ENCODE data around the gene SIL1.
"Not testable (repeated sequence)": the region's sequence is repeated elsewhere in the genome, so short reads cannot be mapped to it uniquely, and the experiment has no call there.

SIL1 gene

DNA sequence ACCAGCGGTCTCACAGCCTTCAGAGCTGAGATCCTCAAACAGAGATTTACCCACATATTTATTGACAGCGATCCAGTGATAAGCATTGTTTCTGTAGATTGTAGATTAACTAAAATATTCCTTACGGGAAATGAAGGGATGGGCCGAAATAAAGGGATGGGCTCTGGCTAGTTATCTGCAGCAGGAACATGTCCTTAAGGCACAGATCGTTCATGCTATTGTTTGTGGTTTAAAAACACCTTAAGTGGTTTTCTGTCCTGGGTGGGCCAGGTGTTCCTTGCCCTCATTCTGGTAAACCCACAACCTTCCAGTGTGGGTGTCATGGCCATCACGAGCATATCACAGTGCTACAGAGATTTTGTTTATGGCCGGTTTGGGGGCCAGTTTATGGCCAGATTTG lies 19.9 kb upstream of the SIL1 start:
- not testable (repeated sequence) for H3K9ac ChIP-seq (ENCODE audit: low read length); H3K36me3 ChIP-seq (ENCODE audit: control insufficient read depth, insufficient read depth, low read length); H3K4me1 ChIP-seq (ENCODE audit: control insufficient read depth, insufficient read depth, low read length); H3K9me3 ChIP-seq (ENCODE audit: control insufficient read depth, low read length); H3K27me3 ChIP-seq (ENCODE audit: control insufficient read depth, insufficient read depth, low read length); H3K4me3 ChIP-seq (ENCODE audit: low read length)

DNA sequence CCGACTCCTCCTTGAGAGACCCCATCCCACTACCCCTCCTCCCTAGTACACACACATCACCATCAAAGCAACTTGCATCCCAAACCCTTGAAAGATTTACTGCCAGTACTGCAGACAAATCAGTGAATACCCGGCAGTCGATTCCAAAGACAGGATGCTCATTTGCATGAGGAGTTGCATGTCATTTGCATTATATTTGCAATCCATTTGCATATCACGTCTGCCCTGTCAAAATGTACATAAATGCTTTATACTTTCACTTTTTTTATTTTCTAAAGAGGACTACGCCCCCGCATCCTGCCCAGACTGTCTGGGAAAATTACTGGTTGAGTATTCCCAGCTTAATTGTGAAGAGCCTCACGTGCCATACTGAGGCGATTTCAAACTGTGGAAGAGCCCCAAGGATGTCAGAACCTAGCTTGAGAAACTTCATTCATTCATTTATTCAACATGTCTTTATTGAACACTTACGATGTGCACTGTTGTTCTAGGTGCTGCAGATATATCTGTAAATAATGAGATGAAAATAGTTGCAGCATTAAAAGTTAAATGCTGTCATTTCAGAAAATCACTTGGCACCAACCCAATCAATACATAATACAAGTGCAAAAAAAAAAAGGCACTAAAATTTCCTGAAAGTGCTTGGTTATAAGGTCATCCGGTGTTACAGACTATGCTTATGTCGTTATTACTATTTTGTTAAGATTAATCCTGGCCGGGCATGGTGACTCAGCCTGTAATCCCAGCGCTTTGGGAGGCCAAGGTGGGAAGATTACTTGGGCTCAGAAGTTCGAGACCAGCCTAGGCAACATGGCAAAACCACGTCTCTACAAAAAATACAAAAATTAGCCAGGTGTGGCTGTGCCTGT lies 17.2 kb upstream of the SIL1 start:
- Histone ChIP-seq H3K9ac (ENCODE audit: low read length) (no peak overlapping the region), H3K9me3 (ENCODE audit: control insufficient read depth, low read length) (no peaks in the 10 kb centered on the region), H3K27me3 (ENCODE audit: control insufficient read depth, insufficient read depth, low read length) (no peaks in the 10 kb centered on the region), H3K4me3 (ENCODE audit: low read length) (no peak overlapping the region), H3K4me1 (ENCODE audit: control insufficient read depth, insufficient read depth, low read length) (no peaks in the 10 kb centered on the region), H3K36me3 (ENCODE audit: control insufficient read depth, insufficient read depth, low read length) (no peaks in the 10 kb centered on the region)

DNA sequence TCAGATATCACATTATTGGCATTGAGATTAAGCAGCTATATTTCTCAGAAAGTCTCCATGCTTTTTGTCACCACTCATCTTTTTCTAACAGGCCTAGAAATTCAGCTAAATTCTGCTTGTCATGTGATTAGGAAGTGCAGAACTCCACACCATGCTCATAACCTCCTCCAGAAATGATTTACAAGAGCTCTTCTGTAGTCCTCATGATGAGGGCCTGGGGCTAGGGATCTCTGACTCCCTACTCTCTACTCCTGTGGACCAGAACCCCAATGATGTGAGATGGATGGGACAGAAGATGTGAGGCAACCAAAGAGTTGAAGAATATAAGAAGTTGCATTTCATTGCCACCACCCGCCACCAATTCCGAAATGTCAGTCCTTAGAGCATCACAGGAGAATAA lies 16.5 kb upstream of the SIL1 start:
- Histone ChIP-seq H3K9ac (ENCODE audit: low read length) (no peak overlapping the region), H3K9me3 (ENCODE audit: control insufficient read depth, low read length) (no peaks in the 10 kb centered on the region), H3K4me1 (ENCODE audit: control insufficient read depth, insufficient read depth, low read length) (no peaks in the 10 kb centered on the region), H3K27me3 (ENCODE audit: control insufficient read depth, insufficient read depth, low read length) (no peaks in the 10 kb centered on the region), H3K4me3 (ENCODE audit: low read length) (no peak overlapping the region), H3K36me3 (ENCODE audit: control insufficient read depth, insufficient read depth, low read length) (no peaks in the 10 kb centered on the region)

DNA sequence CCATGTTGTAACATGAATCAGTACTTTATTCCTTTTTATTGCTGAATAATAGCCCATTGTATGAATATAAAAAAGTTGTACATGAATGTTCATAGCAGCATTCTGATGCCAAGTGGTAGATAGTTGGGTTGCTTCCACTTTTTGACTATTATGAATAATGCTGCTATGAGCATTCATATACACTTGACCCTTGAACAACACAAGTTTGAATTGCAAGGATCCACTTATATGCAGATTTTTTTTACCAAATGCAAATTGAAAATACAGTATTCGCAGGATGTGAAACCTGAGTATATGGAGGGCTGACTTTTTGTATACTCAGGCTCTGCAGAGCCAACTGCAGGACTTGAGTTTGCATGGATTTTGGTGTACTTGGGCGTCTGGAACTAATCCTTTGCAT lies 14.7 kb upstream of the SIL1 start:
- H3K4me1 ChIP-seq (ENCODE audit: control insufficient read depth, insufficient read depth, low read length): no peaks in the 10 kb centered on the region
- no peaks in the 10 kb centered on the region for H3K36me3 ChIP-seq (ENCODE audit: control insufficient read depth, insufficient read depth, low read length)

DNA sequence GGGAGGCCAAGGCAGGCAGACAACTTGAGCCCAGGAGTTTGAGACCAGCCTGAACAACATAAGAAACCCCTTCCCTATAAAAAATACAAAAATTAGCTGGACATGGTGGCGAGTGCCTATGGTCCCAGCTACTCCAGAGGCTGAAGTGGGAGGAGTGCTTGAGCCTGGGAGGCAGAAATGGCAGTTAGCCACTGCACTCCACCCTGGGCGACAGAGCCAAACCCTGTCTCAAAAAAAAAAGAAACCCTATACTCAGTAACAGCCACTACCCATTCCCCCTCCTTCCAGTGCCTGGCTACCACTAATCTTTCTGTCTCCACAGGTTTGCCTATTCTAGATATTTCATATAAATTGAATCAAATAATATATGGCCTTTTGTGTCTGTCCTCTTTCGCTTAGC lies 14.3 kb upstream of the SIL1 start:
- no peaks in the 10 kb centered on the region for H3K27me3 ChIP-seq (ENCODE audit: control insufficient read depth, insufficient read depth, low read length)
- H3K4me3 ChIP-seq (ENCODE audit: low read length): no peak overlapping the region
- no peak overlapping the region for H3K9ac ChIP-seq (ENCODE audit: low read length)
- no peaks in the 10 kb centered on the region for H3K9me3 ChIP-seq (ENCODE audit: control insufficient read depth, low read length)
- no peaks in the 10 kb centered on the region for H3K4me1 ChIP-seq (ENCODE audit: control insufficient read depth, insufficient read depth, low read length)
- no peaks in the 10 kb centered on the region for H3K36me3 ChIP-seq (ENCODE audit: control insufficient read depth, insufficient read depth, low read length)

More for the DNA sequence above, 14.7 kb upstream of the SIL1 start:
- Histone ChIP-seq H3K9me3 (ENCODE audit: control insufficient read depth, low read length) (no peaks in the 10 kb centered on the region), H3K27me3 (ENCODE audit: control insufficient read depth, insufficient read depth, low read length) (no peaks in the 10 kb centered on the region), H3K4me3 (ENCODE audit: low read length) (no peak overlapping the region), H3K9ac (ENCODE audit: low read length) (no peak overlapping the region)

DNA sequence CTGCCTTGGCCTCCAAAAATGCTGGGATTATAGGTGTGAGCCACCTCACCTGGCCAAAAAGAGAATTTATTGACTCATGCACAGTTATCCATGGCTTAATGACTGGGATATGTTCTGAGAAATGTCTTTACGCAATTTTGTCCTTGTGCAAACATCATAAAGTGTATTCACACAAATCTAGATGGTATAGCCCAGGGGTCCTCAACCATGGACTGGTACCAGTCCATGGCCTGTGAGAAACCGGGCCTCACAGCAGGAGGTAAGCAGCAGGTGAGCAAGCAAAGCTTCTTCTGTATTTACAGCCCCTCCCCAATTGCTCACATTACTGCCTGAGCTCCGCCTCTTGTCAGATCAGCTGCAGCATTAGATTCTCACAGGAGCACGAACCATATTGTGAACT lies 12.4 kb upstream of the SIL1 start:
- H3K36me3 ChIP-seq (ENCODE audit: control insufficient read depth, insufficient read depth, low read length): no peaks in the 10 kb centered on the region
- no peaks in the 10 kb centered on the region for H3K4me1 ChIP-seq (ENCODE audit: control insufficient read depth, insufficient read depth, low read length)
- no peak overlapping the region for H3K4me3 ChIP-seq (ENCODE audit: low read length)
- no peaks in the 10 kb centered on the region for H3K9me3 ChIP-seq (ENCODE audit: control insufficient read depth, low read length)
- H3K27me3 ChIP-seq (ENCODE audit: control insufficient read depth, insufficient read depth, low read length): no peaks in the 10 kb centered on the region
- H3K9ac ChIP-seq (ENCODE audit: low read length): no peak overlapping the region

DNA sequence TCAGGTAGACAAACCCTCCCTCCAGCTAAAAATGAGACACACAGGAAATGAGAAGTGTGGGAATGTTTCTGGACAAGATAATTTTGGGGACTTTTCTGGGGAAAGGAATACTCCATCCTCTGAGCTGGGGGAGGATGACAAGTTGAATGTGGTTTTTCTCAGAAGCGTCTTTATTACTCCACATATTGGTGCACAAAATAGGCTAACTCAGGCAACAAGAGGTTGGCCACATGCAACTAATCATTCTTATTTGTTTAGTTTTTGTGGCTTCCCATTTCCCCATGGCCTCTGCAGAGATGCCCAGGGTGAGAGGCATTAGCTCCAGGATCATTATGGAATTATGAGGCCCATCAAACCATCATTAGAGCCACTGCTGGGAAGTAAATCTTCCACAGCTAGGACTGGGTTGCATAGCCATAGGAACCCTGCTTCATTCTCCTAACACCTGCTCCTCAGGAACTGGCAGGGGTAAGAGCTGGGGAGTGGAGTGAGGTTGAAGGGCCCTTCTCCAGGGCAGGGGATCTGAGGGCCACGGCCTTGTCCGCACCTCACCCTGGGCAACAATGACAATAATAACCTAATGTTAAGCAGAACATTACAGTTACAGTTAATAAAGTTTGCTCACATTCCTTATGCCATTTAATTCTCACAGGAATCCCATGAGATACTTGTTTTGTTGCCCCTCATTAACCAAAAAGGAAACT lies 9.3 kb upstream of the SIL1 start:
- H3K27me3 ChIP-seq (ENCODE audit: control insufficient read depth, insufficient read depth, low read length): no peaks in the 10 kb centered on the region
- no peaks in the 10 kb centered on the region for H3K4me1 ChIP-seq (ENCODE audit: control insufficient read depth, insufficient read depth, low read length)
- H3K9ac ChIP-seq (ENCODE audit: low read length): no peak overlapping the region
- no peak overlapping the region for H3K4me3 ChIP-seq (ENCODE audit: low read length)
- no peaks in the 10 kb centered on the region for H3K9me3 ChIP-seq (ENCODE audit: control insufficient read depth, low read length)
- no peaks in the 10 kb centered on the region for H3K36me3 ChIP-seq (ENCODE audit: control insufficient read depth, insufficient read depth, low read length)

DNA sequence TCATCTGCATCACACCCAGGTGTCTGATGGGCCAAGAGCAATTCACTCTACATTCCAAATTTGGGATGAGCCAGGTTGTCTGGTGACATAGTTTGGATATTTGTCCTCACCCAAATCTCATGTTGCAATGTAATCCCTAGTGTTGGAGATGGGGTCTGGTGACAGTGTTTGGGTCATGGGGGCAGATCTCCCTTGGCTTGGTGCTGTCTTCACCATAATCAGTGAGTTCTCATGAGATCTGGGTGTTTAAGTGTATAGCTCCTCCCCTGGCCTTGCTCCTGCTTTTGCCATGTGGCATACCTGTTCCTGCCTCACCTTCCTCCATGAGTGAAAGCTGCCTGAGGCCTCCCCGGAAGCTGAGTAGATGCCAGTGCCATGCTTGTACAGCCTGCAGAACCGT lies 7.4 kb upstream of the SIL1 start:
- Histone ChIP-seq H3K27me3 (ENCODE audit: control insufficient read depth, insufficient read depth, low read length) (no peaks in the 10 kb centered on the region), H3K4me1 (ENCODE audit: control insufficient read depth, insufficient read depth, low read length) (no peaks in the 10 kb centered on the region), H3K9me3 (ENCODE audit: control insufficient read depth, low read length) (no peaks in the 10 kb centered on the region), H3K36me3 (ENCODE audit: control insufficient read depth, insufficient read depth, low read length) (no peaks in the 10 kb centered on the region), H3K9ac (ENCODE audit: low read length) (no peak overlapping the region), H3K4me3 (ENCODE audit: low read length) (no peak overlapping the region)

DNA sequence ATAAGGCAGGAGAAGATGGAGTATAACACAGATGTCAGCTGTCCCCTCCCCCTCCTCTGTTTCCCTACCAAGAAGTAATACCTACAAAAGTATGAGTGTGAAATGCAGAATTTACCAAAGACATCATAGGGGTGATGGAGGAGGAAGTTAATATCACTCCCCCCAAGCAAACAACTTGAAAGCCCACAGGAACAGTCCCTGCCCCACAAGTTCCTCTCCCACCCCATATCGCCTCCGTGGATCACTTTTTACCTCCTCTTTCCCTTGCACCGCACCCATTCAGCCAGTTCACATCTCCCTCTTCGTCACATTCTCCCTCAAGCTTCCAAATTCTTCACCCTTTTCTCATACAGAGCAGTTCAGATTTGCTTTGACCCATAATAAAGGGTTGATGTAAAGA lies 7.0 kb upstream of the SIL1 start:
- no peaks in the 10 kb centered on the region for H3K27me3 ChIP-seq (ENCODE audit: control insufficient read depth, insufficient read depth, low read length)

DNA sequence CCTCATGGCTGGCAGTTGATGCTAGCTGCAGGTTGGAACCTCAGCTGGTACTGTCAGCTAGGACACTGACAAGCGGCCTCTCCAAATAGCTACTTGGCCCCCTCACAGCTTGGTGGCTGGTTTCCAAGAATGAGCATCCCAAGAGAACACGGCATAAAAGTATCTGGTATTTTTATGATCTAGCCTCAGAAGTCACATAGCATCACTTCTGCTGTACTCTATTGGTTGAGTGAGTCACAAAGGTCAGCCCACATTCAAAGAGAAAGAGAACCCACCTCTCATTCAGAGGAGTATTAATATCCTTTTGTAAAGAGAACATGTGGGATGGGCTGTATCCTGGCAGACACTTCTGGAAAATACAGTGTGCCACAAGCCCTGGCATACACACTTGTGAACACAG lies 6.0 kb upstream of the SIL1 start:
- Histone ChIP-seq H3K4me1 (ENCODE audit: control insufficient read depth, insufficient read depth, low read length) (no peaks in the 10 kb centered on the region), H3K9me3 (ENCODE audit: control insufficient read depth, low read length) (no peaks in the 10 kb centered on the region), H3K36me3 (ENCODE audit: control insufficient read depth, insufficient read depth, low read length) (no peaks in the 10 kb centered on the region), H3K4me3 (ENCODE audit: low read length) (no peak overlapping the region), H3K27me3 (ENCODE audit: control insufficient read depth, insufficient read depth, low read length) (no peaks in the 10 kb centered on the region), H3K9ac (ENCODE audit: low read length) (no peak overlapping the region)

More for the DNA sequence above, 7.0 kb upstream of the SIL1 start:
- H3K36me3 ChIP-seq (ENCODE audit: control insufficient read depth, insufficient read depth, low read length): no peaks in the 10 kb centered on the region
- H3K9ac ChIP-seq (ENCODE audit: low read length): no peak overlapping the region
- no peaks in the 10 kb centered on the region for H3K4me1 ChIP-seq (ENCODE audit: control insufficient read depth, insufficient read depth, low read length)
- no peaks in the 10 kb centered on the region for H3K9me3 ChIP-seq (ENCODE audit: control insufficient read depth, low read length)
- no peak overlapping the region for H3K4me3 ChIP-seq (ENCODE audit: low read length)

DNA sequence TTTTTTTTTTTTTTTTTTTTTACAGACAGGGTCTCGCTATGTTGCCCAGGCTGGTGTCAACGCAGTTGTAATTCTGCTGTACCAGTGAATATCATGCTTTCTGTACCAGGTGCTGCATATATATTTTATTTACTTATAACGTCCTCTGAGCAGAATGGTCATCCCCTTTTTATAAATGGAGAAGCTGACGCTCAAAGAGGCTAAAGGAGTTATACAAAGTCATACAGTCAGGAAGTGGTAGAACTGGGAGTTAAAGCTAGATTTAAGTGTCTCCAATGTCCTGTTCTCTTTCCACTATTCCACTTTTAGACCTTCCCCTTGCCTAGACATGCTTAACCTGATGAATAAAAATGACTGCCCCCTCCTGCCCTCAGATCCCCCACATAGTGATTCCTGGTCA lies 1.2 kb upstream of the SIL1 start:
- Histone ChIP-seq H3K27me3 (ENCODE audit: control insufficient read depth, insufficient read depth, low read length) (no peaks in the 10 kb centered on the region), H3K9ac (ENCODE audit: low read length) (no peak overlapping the region), H3K4me1 (ENCODE audit: control insufficient read depth, insufficient read depth, low read length) (peaks cover 5% of the 10 kb centered on the region), H3K36me3 (ENCODE audit: control insufficient read depth, insufficient read depth, low read length) (no peaks in the 10 kb centered on the region), H3K4me3 (ENCODE audit: low read length) (no peak overlapping the region), H3K9me3 (ENCODE audit: control insufficient read depth, low read length) (no peaks in the 10 kb centered on the region)

DNA sequence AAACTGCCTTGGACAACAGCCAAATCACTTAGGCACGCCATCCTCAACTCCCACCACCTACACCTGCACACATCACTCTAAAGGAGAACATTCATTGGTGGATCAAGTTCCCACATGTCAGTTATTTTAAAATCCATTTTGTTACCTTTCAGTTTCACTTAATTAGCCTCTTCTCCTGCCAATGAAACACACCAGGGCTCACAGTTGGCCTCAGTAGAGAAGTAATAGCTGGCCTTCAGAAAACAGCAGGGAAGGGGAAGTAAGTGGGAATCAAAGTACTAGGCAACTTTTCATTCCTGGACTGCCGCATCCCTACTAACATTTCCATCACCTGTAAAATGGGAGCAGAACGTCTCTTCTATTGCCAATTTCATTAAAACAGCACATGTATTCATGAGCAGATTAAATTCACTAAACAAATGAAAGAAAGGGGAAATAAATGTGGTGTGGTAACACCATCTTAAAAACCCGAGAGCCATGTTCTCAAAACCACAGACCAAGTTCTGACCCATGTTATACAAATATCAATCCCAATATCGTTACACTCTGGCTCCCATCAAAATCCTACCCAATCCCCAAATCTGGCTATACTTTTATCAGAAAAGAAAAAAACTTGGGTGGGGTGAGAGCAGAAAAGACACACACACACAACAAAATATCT lies 1.7 kb downstream of the SIL1 start:
- H3K9me3 ChIP-seq (ENCODE audit: control insufficient read depth, low read length): no peaks in the 10 kb centered on the region
- no peaks in the 10 kb centered on the region for H3K27me3 ChIP-seq (ENCODE audit: control insufficient read depth, insufficient read depth, low read length)
- H3K4me1 ChIP-seq (ENCODE audit: control insufficient read depth, insufficient read depth, low read length): peaks cover 5% of the 10 kb centered on the region
- no peak overlapping the region for H3K9ac ChIP-seq (ENCODE audit: low read length)
- H3K4me3 ChIP-seq (ENCODE audit: low read length): no peak overlapping the region
- H3K36me3 ChIP-seq (ENCODE audit: control insufficient read depth, insufficient read depth, low read length): no peaks in the 10 kb centered on the region

All from mucosa of stomach (tissue), 1 donor.